CD4-positive, alpha-beta T cell treated with Interleukin-21 for 1 hour (primary cell): Measurements from ENCODE around the gene COL27A1.

Experiments used
- DNase-seq: peaks from one replicate; pipeline ENCODE4 v3.0.0-alpha.2; 2020

COL27A1 gene

GRCh38 chr9:114229295-114229694 lies 74.0 kb downstream of the COL27A1 start:
- DNase-seq: no peak

GRCh38 chr9:114230068-114230467 lies 74.7 kb downstream of the COL27A1 start:
- no peak for DNase-seq

GRCh38 chr9:114231273-114231672 lies 75.9 kb downstream of the COL27A1 start:
- no peak for DNase-seq

GRCh38 chr9:114231719-114232449 lies 76.5 kb downstream of the COL27A1 start:
- no peak for DNase-seq

GRCh38 chr9:114233491-114234185 lies 78.3 kb downstream of the COL27A1 start:
- DNase-seq: no peak

- no peak for DNase-seq
Observed at GRCh38 chr9:114235033-114235661, 79.8 kb downstream of the COL27A1 start.

- no peak for DNase-seq
Observed at GRCh38 chr9:114236391-114237138, 81.2 kb downstream of the COL27A1 start.

- DNase-seq: no peak
Observed at GRCh38 chr9:114237247-114237646, 81.9 kb downstream of the COL27A1 start.

GRCh38 chr9:114237781-114238180 lies 82.4 kb downstream of the COL27A1 start:
- no peak for DNase-seq

- DNase-seq: no peak
Observed at GRCh38 chr9:114238472-114238871, 83.1 kb downstream of the COL27A1 start.

GRCh38 chr9:114238891-114239875 lies 83.8 kb downstream of the COL27A1 start:
- no peak for DNase-seq

- DNase-seq: no peak
Observed at GRCh38 chr9:114240216-114240615, 84.9 kb downstream of the COL27A1 start.

- no peak for DNase-seq
Observed at GRCh38 chr9:114240647-114241558, 85.6 kb downstream of the COL27A1 start.

GRCh38 chr9:114242837-114243236 lies 87.5 kb downstream of the COL27A1 start:
- no peak for DNase-seq

- DNase-seq: no peak
Observed at GRCh38 chr9:114243240-114243639, 87.9 kb downstream of the COL27A1 start.

- no peak for DNase-seq
Observed at GRCh38 chr9:114244570-114244969, 89.2 kb downstream of the COL27A1 start.

- no peak for DNase-seq
Observed at GRCh38 chr9:114246558-114246957, 91.2 kb downstream of the COL27A1 start.

GRCh38 chr9:114247077-114247476 lies 91.7 kb downstream of the COL27A1 start:
- no peak for DNase-seq

- no peak for DNase-seq
Observed at GRCh38 chr9:114247491-114247890, 92.2 kb downstream of the COL27A1 start.

GRCh38 chr9:114248299-114248707 lies 93.0 kb downstream of the COL27A1 start:
- no peak for DNase-seq
